MV-4-11 (cell line): ENCODE results near the gene SUB1.
"Not testable (repeated sequence)": the region's sequence is repeated elsewhere in the genome, so short reads cannot be mapped to it uniquely, and the experiment has no call there.

ENCODE experiments used
- DNase-seq: peaks from one replicate; lab custom pipeline; 2025; lab: John Stamatoyannopoulos, UW

The SUB1 gene

DNA sequence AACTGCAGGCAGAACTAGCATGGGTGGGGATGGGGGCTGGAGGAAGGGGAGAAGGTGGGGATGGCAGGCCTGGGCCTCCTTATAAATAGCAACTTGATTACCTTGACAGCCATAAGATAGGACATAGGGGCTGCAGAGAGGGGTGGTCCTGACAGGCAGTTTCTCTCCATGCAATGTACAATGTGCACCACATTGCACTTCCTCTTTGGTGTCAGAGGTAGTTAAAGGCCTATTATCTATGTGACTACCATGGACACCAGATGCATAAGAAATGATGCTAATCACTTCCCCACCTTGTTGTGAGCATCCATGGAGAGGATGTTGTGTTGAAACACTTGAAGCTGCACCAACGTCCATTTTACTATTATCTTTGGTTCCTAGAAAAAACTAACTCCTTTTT, 20.2 kb upstream of the SUB1 start:
- DNase-seq = peak; percentile 32

DNA sequence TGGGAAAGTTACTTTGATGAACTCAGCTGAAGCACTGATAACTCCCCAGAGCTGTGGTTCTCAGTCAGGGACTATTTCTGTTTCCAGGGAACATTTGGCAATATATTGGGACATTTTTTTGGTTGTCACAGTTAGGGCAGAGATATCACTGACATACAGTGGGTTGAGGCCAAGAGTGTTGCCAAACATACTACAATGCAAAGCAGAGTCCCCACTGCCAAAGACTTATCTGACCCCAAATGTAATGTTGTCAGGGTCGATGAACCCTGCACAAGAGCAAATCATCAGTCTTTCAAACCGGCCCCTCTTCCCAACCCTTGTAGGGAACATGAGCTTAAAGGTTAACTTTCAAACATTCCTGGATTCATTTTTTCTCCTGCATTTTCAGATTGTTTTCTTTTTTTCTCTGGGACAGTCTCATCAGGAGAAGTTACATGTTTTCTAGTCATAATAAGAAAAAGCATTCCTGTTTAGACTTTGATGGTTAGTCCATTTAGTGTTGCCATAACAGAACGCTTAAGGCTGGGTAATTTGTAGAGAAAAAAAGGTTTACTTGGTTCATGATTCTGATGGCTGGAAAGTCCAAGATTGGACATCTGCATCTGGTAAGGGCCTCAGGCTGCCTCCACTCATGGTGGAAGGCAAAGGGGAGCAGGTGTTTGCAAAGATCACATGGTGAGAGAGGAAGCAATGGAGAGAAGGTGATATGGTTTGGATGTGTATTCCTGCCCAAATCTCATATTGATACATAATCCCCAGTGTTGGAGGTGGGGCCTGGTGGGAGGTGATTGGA, 18.8 kb upstream of the SUB1 start:
- no peak for DNase-seq

DNA sequence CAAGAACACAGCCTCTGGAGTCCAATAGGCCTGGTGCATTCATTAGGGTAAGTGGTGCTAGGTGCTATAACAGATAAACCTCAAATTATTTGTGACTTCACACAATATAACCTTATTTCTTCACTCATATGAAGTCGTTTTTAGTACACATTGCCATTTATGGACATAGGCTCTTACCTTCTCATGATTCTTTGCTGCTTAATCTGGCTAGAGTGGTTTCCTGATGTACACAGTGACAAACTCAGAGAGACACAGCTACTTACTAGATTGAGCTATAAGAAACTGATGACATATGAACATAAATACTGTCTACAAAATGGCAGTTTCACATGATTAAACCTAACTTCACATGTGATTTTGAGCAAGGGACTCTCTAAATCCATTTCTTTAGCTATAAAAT, 14.2 kb upstream of the SUB1 start:
- no peak for DNase-seq

DNA sequence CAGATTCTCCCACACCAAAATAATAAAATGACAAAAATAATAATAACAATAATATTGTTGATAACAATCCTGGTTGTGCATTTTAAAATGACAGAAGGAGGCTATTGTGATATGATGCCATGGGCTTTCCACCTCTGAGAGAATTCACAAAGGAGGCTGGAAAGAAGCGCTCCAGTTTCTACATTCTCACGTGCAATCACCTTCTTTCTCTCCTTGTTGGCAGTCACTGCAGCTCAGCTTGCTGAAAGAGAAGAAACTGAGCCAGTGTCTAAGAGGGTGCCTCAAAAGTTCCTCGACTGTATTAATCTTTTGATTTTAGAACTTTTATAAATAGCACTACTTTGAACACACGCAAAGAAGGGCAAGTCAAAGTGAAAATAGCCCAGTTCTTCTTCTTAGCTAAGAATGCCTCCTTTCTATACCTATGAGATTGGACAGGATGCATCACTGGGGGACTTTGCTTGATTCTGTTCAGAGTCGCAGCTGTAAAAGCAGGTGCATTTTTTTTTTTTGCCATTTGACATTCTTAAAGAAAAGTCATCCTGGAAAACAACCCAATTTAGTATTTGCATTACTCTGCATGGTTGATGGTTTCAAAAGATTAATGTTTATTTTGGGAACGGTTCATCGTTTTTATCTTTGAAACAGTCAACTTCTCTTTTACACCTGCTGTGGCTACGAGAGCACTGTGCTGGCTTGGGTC, 12.4 kb upstream of the SUB1 start:
- no peak for DNase-seq

DNA sequence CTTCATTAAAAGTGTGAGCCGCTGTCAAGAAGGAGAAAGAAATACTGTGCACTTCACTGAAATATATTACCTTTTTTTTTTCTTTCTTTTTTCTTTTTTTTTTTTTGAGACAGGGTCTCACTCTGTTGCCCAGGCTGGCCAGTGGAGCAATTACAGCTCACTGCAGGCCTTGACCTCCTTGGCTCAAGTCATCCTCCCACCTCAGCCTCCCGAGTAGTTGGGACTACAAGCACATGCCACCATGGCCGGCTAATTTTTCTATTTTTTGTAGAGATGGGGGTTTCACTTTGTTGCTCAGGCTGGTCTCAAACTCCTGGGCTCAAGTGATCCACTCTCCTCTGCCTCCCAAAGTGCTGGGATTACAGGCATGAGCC, 11.9 kb upstream of the SUB1 start:
- not testable (repeated sequence) for DNase-seq

DNA sequence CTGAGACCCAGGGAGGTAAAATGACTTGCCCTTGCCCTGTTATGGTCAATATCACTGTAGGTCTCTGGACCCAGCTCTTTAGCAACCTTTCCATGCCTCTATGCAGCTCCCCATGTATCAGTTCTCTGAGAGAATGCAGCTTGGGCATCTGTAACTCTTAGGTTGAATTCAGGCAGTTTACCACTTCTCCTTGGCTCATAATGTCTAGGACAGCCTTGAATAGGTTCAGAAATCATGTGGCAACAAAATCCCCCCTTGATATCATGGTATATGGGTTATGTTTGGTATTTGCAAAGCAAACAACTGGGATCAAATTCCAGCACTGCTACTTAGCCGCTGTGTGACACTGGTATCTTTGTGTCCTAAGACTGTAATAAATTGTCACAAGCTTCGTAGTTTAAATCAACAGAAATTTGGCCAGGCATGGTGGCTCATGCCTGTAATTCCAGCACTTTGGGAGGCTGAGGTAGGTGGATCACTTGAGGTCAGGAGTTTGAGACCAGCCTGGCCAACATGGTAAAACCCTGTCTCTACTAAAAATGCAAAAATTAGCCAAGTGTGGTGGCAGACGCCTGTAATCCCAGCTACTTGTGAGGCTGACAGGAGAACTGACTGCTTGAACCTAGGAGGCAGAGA, 10.7 kb upstream of the SUB1 start:
- no peak for DNase-seq

DNA sequence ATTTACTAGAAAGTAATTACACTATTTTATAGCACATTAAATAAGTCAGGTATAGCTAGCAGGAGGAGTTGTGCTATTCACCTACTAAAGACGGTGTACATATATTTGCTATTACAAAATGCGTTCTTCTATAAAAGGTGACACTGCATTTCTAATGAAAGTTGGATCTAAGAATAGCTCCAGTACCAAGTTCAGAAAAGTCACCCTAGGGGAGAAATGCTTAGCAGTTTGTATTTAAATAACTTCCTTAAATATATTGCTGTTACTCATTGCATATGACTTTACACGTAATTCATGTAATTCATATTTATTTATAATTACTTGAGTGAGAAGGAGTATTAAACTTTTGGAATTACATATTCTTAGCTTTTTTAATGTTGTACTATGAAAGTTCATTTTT, 7.0 kb upstream of the SUB1 start:
- DNase-seq = no peak

DNA sequence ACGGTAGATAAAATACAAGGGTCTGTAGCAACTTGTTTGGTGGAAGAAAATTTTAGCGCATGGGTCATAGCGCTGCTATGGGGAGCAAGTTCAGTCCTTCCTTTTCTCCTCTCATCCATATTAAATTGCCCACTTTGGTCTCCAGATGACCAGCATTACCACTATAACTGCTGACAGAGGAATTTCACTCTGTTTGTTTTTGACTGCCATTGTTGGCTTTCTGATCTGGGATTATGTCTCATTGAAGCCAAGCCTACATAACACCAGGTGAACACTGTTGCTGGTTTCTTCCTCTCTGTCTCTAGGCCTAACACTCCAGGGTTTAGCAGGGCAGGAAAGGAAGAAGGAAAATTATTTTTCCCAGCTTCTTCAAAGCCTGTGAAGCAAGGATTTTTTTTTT, 6.6 kb upstream of the SUB1 start:
- no peak for DNase-seq

DNA sequence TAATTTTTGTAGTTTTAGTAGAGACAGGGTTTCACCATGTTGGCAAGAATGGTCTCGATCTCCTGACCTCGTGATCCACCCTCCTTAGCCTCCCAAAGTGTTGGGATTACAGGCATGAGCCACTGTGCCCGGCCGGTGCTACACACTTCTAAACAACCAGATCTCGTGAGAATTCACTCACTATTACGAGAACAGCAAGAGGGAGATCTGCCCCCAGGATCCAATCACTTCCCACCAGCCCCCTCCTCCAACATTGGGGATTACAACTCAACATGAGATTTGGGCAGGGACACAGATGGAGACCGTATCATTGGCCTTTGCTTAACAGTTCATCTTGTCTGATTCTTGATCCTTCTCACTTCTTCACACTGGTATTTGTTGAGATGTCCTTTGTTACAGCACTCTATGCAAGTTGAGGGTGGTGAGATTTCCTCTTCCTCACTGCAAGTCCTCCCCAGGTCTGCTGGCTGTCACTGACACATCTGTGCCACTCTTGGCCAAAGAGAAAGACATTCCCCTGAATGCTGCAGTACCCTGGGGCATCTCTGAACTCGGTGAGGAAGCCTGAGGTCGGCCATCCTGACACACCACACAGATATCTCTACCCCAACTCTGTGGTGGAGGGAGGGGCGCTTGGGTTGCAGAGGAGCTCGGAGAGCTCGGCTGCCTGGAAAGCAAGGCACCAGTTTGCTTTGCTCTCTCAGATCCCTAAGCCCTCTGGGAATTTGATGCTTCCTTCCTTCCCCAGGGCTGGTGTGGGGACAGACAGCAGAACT, 4.2 kb upstream of the SUB1 start:
- no peak for DNase-seq

DNA sequence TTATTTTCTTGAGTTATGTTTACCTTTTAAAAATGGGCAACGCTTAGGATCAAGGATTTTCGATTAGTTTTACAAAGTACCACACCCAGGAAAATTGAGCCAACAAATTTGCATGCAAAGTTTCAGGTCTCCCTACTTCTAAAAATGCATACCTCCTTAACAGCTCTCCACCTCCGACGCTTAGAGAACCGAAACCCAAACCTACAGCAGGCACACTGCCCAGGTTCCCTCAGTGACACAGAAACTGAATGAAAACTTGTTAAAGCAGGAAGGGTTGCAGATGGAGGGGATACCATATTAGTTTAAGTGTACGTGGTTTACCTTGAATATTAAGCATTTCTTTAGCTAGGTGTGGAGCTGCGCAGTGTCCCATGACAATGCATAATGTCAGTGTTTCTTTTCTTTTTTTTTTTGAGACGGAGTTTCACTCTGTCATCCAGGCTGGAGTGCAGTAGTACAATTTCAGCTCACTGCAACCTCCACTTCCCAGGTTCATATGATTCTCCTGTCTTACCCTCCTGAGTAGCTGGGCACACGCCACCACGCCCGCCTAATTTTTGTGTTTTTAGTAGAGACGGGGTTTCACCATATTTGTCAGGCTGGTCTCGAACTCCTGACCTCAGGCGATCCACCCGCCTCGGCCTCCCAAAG, 1.6 kb upstream of the SUB1 start:
- peak; percentile 47 for DNase-seq

DNA sequence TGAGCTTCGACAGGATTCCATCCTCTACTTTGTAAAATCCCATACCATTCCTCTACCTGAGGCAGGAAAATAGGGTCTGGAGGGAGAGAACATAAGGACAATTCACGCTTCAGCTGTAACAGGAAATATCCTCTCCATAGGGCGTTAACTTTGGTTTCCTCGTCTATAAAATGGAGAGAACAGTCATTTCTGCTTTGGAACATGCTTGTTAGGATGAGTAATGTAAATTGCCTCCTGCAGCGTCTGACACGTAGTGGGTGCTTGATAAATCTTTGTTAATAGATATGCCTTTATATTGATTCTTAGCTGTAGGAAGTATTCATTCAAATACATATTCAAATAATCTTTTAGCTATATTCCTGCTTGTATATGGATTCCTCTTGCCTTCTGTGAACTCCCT, 711 bp upstream of the SUB1 start:
- no peak for DNase-seq

DNA sequence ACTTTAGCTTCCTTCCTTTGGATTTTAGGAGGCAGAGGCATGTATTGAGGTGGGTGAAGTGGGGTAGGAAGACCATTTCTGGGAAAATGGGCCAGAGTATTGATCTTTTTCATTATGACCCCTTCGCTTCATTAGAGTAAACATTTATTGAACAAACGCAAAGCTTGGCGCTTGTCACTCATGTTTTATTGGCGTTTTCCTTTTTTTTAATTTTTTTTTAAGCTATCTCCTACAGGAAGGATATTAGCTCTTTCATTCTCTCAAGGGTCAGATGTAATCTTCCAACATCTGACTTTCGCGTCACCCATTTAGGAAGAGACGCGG, 273 bp upstream of the SUB1 start:
- no peak for DNase-seq

DNA sequence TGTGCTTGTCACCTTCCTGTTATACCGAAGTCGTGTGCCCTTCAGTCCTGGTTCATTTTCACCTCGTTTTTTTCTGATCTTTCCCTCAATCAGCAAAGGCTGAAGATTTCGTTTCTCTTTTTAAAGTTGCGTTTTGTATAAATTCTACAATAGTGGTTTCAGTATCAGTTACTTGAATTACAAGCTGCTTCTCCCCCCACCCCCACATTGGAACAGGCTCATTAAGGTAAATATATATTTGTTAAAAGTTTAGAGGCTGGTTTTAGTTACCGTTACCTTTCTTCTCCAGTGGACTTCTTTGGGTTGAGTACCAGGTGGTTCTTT, 881 bp downstream of the SUB1 start:
- peak; percentile 36 for DNase-seq

DNA sequence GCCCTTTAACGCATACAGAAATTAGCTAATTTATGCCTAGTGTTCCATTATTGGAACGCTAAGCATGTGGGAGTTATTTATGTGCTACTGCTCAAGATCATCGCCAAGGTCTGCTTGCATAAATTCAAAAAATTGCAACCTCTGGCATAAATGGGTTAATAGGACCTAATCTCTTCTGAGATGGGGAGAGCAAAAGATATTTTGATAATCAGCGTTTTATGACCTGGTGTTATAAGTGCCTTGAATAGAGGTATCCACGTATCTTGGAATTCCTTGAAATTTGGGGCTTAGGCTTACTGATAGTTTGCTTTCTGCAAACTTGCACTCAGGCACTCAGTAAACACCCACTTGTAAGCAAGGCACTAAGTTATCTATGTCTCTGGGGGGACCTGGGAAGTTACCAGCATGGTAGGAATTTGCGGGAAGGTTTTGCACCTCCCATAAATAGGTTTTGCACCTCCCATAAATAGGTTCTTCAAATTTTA, 1.8 kb downstream of the SUB1 start:
- DNase-seq = no peak

DNA sequence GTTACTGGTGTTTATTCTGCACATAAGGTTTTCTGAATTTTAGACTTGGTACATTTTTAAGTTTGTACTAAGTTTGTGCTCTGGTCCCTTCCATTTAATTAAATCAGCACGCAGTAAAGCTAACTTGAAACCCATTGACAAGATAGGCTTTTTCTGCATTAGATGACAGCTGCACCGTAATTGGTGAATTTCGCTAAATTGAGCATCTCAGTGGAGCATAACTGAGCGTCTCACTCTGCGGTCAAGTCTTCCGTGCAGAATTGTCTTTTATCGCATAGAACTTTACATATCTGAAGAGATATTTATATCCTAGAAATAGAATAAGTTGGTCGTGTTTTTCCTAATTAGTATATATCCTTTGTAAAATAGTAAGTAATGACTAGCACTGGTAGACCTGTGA, 4.1 kb downstream of the SUB1 start:
- no peak for DNase-seq

DNA sequence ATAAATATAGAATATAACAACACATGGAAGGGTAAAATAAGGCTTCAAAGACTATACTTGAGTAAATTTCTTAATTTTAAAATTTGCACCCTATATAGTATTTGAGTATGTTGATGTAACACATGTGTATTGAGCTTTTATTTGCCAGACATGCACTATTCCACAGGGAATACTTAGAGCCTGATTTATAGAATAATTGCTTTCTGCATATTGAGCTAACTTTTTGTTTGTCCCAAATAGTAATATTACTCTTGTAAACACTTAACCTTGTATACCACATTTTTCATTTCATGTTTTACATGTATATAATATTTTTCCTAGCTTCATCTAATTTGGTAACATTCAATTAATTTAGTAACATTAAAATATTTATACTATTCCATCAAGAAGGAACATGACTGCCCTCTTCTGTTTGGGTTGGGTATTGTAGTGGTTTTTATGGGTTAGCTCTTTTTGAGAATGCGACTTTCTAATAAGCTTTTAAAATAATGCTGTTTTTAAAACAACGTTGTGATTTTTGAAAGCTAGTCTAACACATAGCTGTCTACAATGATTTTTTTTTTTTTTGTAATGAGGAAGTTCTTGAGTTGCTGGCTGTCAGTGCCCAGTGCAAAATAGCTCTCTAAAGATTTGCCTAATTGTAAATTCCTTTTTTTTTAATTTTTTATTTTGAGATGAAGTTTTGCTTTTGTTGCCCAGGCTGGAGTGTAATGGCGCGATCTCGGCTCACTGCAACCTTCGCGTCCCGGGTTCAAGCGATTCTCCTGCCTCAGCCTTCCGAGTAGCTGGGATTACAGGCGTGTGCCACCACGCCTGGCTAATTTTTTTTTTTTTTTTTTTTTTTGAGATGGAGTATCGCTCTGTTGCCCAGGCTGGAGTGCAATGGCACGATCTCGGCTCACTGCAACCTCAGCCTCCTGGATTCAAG, 4.8 kb downstream of the SUB1 start:
- DNase-seq = peak; percentile 57

DNA sequence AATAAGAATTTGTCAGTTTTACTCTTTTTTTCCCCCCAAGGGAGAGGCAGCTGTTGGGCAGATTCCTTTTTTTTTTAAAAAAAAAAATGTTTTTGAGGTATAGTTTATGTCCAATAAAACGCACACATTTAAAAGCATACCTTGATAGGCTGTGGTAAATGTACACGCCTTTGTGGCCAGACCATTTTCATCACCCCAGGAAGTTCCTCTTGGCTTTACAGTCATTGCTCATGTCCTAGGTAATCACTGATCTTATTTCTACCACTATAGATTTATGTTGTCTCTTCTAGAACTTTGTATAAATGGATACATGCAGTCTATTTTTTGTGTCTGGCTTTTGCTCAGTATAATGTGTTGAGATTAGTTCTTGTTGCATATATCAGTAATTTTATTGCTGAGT, 9.8 kb downstream of the SUB1 start:
- no peak for DNase-seq

DNA sequence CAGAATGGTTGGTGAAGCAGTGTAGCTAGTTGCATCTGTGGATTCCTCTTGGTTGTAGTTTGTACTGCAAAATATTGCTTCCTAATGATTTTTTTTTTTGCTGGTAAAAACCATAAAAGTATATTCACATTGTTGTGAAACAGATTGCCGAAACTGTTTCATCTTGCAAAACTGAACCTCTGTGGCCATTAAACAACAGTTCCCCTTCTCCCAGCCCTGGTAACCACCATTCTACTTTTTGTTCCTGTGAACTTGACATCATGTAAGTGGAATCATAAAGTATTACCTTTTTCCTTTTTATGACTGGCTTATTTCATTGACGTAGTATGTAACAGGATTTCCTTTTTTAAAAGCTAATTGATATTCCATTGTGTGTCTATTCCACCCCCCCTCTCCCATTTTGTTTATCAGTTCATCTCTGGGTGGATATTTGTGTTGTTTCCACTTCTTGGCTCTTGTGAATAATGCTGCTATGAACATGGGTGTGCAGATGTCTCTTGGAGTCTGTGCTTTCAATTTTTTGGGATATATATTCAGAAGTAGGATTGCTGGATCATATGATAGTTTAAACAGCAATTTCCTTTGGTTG, 11.8 kb downstream of the SUB1 start:
- peak; percentile 90 for DNase-seq

DNA sequence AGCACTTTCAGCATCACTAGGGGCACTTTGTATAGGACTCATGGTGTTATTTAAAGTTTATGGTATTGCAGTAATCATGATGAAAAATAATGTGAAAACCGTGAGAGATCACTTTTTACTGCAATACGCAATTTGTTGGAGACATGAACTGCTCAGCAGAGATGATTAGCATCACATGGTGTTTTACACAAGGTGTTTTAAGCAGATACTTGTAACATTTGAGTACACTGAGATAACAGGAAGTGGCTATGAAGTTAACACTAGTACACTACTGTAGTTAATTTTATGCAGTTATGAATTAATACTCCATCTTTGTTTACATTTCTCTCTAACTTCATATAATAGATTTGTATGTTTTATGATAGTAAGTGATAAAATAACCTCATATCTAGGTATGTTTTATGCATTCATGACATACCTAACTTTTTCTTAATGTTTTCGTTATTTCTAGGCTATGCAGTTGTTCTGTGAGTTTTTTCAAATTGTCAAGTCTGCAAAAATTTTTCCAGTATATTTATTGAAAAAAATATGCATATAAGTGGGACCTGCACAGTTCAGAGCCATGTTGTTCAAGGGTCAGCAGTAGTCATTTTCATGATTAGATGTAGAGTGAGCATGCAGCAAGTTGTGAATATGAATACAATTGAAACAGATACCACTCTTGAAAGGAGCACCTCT, 13.0 kb downstream of the SUB1 start:
- DNase-seq = no peak

DNA sequence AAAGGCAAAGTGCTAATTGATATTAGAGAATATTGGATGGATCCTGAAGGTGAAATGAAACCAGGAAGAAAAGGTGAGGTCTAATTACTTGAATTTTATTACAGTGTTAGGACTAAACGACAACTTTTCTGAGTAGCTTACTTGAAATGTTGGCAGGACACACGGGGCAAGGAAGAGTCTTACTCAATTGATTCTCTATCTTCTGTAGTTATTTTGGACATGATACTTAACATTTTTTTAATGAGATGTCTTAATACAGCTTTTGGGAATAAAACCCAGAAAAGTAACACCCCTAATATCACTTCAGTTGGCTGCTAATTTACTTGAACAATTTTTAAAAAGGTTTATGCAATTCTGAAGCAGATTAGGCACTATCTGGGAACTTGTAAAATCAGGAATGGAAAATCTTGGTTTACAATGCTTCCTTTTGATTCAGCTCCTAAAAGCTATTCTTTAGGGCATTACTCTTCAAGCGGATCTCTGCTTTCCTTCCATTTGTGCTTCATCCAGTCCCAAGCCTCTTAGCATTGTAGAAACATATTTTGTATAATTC, 13.7 kb downstream of the SUB1 start:
- no peak for DNase-seq
